Mucosa of stomach (tissue), 1 donor: Measurements from ENCODE around the gene SYNE4.

Source experiments
- H3K27me3 ChIP-seq: one replicate; pipeline ENCODE4 v1.7.0; 2013; ENCODE audit warnings: mild to moderate bottlenecking, low read length; ENCODE audit not compliant: control insufficient read depth, insufficient read depth
- H3K36me3 ChIP-seq: one replicate; pipeline ENCODE4 v1.7.0; 2013; ENCODE audit warnings: low read length; ENCODE audit not compliant: control insufficient read depth, insufficient read depth
- H3K4me1 ChIP-seq: one replicate; pipeline ENCODE4 v1.7.0; 2013; ENCODE audit warnings: mild to moderate bottlenecking, low read length; ENCODE audit not compliant: control insufficient read depth, insufficient read depth
- H3K4me3 ChIP-seq: one replicate; pipeline ENCODE4 v1.7.0; 2013; ENCODE audit warnings: low read length
- H3K9ac ChIP-seq: one replicate; pipeline ENCODE4 v1.7.0; 2013; ENCODE audit warnings: mild to moderate bottlenecking, low read length, moderate library complexity
- H3K9me3 ChIP-seq: one replicate; pipeline ENCODE4 v1.7.0; 2013; ENCODE audit warnings: mild to moderate bottlenecking, low read length, moderate library complexity; ENCODE audit not compliant: control insufficient read depth
- donor health status: Pancreatic carcinoma.

SYNE4 gene

DNA sequence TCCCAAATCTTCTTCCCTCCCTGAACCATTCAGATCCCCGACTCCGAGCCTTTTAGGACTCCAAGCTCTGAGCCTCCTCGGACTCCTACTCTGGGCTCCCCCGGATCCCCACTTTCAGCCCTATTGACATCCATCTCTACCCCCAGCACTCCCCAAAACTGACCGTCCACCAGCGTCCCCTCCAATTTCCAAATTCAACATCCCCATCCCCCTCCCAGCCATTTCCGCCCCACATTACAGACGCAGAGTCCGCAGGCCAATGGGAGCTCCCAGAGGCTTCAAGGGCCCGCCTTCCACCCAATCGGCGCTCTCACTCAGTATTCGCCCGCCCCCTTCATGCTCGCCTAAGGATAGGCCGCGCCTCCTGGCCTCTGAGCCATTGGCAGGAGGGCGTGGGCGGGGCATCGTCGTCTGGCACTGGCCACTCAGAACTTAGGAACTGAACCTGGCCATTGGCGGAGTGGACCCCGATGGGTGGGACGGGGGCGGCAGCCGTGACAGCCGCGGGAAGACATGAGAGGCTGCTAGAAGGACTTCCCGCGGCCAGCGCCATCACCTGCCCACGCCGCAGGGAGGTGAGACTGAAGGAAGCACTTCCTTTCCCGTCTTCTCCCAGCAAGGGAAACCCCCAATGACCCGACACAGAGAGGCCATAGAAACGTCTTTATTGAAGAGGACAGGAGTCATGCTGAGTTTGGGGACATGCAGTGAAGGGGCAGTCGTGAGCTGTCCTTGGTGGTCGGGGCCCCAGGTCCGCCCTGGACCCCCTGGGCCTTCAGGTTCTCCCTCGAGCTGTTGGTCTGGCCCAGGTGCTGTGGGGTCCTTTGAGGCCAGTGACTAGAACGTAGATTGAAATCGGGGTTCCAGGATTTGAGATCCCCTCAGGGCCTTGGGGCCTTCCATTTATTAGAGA is 5.7 kb upstream of the SYNE4 start, which contains the start of gene ALKBH6:
Gene ALKBH6, minus strand, starts transcription at position 202 of the 913 bp plus-strand sequence. CDS start 816 bp downstream, outside the sequence.
- peak within 1 kb of the TSS; percentile 93 for H3K9ac ChIP-seq
- H3K9me3 ChIP-seq: no peaks in the 10 kb centered on the region
- H3K4me3 ChIP-seq: peak within 1 kb of the TSS; percentile 73
- H3K4me1 ChIP-seq: peaks cover 22% of the 10 kb centered on the region
- no peaks in the 10 kb centered on the region for H3K27me3 ChIP-seq
- no peaks in the 10 kb centered on the region for H3K36me3 ChIP-seq

DNA sequence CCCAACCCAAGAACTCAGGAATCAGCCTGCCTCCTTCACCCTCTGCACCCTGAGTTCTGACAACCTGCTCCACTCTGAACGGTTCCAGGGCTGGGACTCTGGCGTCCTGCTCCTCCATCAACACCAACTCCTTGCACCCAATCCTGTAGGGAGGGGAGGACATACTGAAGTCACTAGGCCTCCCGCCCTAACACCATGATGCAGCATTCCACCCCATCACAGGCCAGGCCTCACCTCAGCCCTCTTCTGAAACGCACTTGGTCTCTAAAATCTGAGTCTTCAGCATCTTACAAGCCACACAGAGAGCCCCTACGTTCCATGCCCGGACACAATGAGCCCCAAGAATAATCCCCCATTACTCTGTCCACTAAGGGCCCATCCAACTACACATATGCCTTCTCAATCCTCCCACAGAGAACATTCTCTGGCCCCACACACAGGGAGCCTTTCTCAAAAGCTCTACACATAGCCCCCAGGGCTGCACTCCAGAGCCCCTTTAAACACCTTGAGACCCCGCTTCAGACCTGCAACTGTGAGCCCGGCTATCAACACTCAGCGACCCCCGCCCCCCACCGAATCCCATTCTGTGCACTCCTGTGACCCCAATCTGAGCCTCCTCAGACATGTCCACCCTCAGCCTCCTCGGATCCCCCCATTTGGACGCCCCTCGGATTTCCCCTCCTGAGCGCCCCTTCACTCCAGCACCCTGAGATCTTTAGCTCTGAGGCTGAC is 4.8 kb upstream of the SYNE4 start:
- H3K36me3 ChIP-seq: no peaks in the 10 kb centered on the region
- H3K27me3 ChIP-seq: no peaks in the 10 kb centered on the region
- H3K4me3 ChIP-seq: peak overlapping the region; percentile 73
- H3K9ac ChIP-seq: peak overlapping the region; percentile 93
- H3K9me3 ChIP-seq: no peaks in the 10 kb centered on the region
- peaks cover 28% of the 10 kb centered on the region for H3K4me1 ChIP-seq

DNA sequence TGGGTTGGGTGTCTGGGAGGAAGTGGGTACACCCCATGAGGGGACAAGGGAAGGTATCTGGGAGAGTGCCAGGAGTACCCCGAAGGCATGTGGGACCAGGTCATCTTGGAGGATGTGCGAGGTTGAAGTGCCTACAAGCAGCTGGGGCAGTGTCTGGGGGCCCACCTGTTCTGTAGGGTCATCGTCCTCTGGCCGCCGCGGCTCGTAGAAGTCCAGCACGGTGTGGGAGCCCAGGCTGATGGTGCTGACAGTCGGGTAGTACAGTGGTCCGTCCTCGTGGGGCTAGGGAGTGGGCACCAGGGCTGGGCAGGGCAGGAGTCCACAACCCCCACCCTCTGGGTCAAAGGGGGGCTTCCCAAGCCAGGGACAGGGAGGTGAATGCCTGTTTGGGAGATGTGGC is 1.8 kb upstream of the SYNE4 start:
- Histone ChIP-seq H3K36me3 (no peaks in the 10 kb centered on the region), H3K9ac (no peak overlapping the region), H3K4me1 (peaks cover 34% of the 10 kb centered on the region), H3K4me3 (no peak overlapping the region), H3K27me3 (no peaks in the 10 kb centered on the region), H3K9me3 (no peaks in the 10 kb centered on the region)

DNA sequence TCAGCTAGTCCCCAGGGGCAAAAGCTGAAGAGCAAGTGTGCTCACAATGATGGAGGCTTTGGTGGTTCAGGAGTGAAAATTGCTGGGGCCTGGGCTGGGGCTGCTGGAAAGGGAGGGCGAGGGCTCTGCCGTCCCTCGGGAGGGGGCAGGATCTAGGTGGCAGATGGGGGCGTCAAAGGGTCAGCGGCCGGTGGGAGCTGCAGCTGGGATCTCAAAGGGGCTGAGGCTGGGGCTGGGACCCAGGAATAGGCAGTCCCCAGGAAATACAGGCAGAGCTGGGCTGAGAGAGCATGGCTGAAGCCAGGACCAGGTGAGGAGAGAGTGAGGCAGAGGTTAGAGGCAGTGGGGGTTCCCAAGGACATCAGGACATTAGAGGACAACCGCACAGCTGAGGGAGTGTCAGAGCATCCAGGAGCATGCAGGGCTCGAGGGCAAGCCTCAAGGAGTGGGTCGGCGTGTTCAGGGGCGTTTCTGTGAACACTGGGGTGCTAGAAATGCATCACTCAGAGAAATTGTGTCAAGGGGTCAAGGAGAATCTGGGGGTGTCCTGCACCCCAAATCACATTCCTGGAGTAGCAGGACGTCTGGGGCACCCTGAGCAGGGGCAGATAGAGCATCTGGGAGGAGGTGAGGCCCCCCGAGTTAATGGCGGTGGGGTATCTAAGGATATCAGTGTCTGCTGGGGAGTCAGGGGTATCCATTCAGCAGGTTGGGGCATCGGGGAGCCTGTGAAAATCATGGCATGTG is 1.2 kb upstream of the SYNE4 start:
- Histone ChIP-seq H3K4me3 (peak overlapping the region; percentile 46), H3K27me3 (no peaks in the 10 kb centered on the region), H3K36me3 (no peaks in the 10 kb centered on the region), H3K9ac (peak overlapping the region; percentile 50), H3K4me1 (peaks cover 30% of the 10 kb centered on the region), H3K9me3 (no peaks in the 10 kb centered on the region)

DNA sequence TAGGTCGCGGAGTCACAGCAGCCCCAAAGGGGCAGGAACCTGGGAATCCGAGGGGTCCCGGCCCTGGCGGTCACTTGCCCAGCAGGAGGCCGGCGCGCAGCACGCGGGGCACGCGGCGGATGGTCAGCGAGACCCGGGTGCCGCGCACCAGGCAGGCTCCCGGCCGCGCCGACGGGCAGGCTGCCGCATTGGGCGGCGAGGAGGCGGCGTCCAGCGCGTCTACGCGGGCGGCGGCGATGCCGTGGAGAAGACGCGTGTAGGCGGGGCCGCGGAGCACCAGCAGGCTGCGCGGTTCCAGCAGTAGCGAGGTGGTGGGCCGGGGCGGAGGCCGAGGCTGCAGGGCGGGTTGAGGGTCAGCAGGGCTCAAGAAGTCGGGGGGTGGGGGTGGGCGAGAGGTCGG is 607 bp upstream of the SYNE4 start:
- H3K9ac ChIP-seq: peak overlapping the region; percentile 64
- peaks cover 26% of the 10 kb centered on the region for H3K4me1 ChIP-seq
- peak overlapping the region; percentile 46 for H3K4me3 ChIP-seq
- no peaks in the 10 kb centered on the region for H3K9me3 ChIP-seq
- H3K36me3 ChIP-seq: no peaks in the 10 kb centered on the region
- H3K27me3 ChIP-seq: no peaks in the 10 kb centered on the region

DNA sequence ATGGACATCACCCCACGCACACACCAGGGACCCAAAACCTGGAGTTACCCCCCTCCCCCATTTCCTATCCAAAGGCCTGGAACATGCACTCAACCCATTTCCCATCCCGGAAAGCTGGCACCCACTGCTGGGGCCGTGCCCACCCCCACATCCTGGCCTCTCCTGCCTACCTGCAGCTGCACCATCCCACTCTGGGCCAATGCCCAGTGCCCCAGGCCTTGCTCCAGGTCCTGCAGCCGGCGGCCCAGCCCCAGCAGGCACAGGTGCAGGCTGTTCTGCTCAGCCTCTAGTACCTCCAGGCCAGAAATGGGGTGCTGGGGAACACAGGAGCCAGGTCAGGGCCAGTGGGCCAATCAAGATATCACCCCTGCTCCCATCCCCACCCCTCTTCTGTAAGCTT is 1.7 kb downstream of the SYNE4 start:
- no peaks in the 10 kb centered on the region for H3K27me3 ChIP-seq
- H3K36me3 ChIP-seq: no peaks in the 10 kb centered on the region
- peaks cover 19% of the 10 kb centered on the region for H3K4me1 ChIP-seq
- no peaks in the 10 kb centered on the region for H3K9me3 ChIP-seq
- H3K4me3 ChIP-seq: no peak overlapping the region
- no peak overlapping the region for H3K9ac ChIP-seq

DNA sequence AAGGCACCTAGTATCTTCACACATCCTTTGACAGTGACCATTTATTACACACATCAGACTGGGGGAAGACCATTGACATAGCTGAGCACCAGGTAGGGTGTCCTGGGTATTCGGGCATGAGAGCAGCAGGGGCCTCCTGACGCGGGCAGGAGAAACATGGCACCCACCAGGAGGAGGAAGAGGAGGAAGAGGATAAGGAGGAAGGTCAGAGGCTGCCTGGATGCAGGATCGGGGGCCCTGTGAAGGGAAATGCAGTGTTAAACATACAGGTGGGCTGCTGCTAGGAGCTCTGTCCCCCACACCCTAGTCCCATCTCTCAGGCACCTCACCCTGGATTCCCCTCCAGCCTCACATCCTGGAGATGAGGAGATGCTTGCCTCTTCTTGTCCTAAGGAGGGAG is 5.3 kb downstream of the SYNE4 start:
- peaks cover 5% of the 10 kb centered on the region for H3K4me1 ChIP-seq
- no peaks in the 10 kb centered on the region for H3K36me3 ChIP-seq
- H3K9ac ChIP-seq: no peak overlapping the region
- no peaks in the 10 kb centered on the region for H3K9me3 ChIP-seq
- no peak overlapping the region for H3K4me3 ChIP-seq
- H3K27me3 ChIP-seq: no peaks in the 10 kb centered on the region

DNA sequence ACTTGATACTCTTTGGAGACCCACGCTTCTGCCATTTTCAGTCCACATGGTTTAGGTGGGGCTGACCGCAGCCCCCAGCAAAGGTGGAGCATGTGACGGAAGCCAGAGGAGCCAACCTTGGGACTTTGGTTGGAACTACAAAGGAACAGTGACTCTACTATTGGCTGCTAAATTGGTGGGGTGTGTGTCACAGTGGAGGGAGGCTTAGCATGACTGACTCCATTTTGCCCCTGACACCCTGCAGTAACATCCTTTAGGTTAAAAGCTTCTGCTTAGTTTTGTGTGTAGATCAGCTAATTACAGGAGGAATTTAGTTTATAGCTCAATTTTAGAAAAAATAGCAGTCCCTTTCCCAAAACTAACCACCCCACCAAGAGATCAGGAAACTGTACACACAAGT is 7.0 kb downstream of the SYNE4 start:
- Histone ChIP-seq H3K9ac (no peak overlapping the region), H3K27me3 (no peaks in the 10 kb centered on the region), H3K4me1 (peaks cover 3% of the 10 kb centered on the region), H3K9me3 (no peaks in the 10 kb centered on the region), H3K36me3 (no peaks in the 10 kb centered on the region), H3K4me3 (no peak overlapping the region)

DNA sequence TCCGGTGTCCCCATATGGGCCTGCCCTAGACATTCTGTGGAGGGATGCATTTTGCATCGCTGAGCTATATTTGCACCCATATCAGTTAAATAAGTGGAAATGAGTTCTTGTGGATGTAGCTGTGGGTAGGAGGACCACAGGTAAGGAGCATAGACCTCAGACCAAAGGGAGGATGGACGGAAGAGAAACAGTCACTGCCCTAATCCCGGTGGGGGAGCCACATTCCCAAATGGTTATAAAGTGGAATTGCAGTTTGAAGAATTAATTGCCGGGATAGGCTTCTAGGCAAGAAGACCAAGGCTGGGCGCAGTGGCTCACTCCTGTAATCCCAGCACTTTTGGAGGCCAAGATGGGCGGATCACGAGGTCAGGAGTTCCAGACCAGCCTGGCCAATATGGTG is 11.8 kb downstream of the SYNE4 start:
- peaks cover 20% of the 10 kb centered on the region for H3K4me1 ChIP-seq
- no peak overlapping the region for H3K4me3 ChIP-seq
- H3K9ac ChIP-seq: peak overlapping the region; percentile 65
- no peaks in the 10 kb centered on the region for H3K27me3 ChIP-seq
- no peaks in the 10 kb centered on the region for H3K36me3 ChIP-seq
- H3K9me3 ChIP-seq: no peaks in the 10 kb centered on the region

DNA sequence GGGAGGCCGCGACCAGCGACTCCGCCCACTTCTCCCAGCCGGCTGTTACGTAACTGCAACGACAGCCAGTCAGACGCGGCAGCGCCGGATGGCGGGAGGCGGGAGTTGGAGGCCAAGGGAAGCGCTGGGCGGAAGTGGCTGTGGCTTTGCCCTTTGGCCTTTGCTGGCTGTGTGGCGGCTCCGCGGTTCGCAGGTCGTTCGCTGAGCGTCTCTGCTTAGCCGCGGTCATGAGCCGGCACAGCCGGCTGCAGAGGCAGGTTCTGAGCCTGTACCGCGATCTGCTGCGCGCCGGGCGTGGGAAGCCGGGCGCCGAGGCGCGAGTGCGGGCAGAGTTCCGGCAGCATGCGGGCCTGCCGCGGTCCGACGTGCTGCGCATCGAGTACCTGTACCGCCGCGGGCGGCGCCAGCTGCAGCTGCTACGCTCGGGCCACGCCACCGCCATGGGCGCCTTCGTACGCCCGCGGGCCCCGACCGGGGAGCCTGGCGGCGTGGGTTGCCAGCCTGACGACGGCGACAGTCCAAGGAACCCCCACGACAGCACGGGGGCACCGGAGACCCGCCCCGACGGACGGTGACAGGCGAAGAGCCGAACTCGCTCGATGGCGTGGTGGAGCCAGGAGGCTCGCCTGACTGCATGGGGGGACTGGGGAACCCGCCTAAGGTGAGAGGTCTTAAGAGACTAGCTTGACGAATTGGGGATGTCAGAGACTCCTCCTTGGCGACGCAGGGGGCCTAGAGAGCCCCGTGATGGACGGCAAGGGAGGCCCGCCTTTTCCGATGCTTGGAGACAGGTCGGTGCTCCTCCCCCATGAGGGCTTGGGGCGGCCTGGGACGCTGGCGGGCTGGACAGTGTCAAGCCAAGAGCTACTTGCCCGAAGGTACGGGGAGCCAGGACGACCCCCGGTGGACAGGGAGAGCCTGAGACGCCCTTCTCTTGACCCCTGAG is 13.3 kb downstream of the SYNE4 start, which contains the start of gene SDHAF1:
Gene SDHAF1, plus strand, starts transcription at position 141 of the 946 bp plus-strand sequence. Its CDS starts 87 bp downstream, at position 228.
- Histone ChIP-seq H3K4me1 (peaks cover 20% of the 10 kb centered on the region), H3K9me3 (no peaks in the 10 kb centered on the region), H3K9ac (peak within 1 kb of the TSS; percentile 65), H3K27me3 (no peaks in the 10 kb centered on the region), H3K36me3 (no peaks in the 10 kb centered on the region), H3K4me3 (peak within 1 kb of the TSS; percentile 88)
